HCT116 (cell line): ENCODE results near the gene RNU6-9. TPM values are rescaled to one million over a fixed set of nuclear protein-coding genes. Genes with fewer than 3 reads are reported as not detected.

Source experiments
- ATAC-seq: fragments of 200-7000 bp; cut with Tn5 transposase; 2 replicates; pipeline ENCODE4 v1.9.1; 2020; ENCODE audit warnings: mild to moderate bottlenecking, moderate library complexity
- BruUV-seq: library from RNA; stranded (reverse); fragments of 400-500 nt; replicated peaks from 2 replicates; lab custom pipeline; 2021; lab: Mats Ljungman, UMichigan
- CTCF ChIA-PET: fragments of 300-600 bp; sonication (Branson Sonifier 250); formaldehyde crosslinking; loops from one replicate; lab custom pipeline; 2021; ENCODE audit warnings: antibody characterized with exemption; lab: Charles Lee
- POLR2A ChIA-PET: fragments of 300-600, 350-600 bp; sonication (Branson Sonifier 250); formaldehyde crosslinking; loops from one replicate; lab custom pipeline; 2021; ENCODE audit warnings: antibody characterized with exemption; lab: Charles Lee
- RAD21 ChIA-PET, 2 experiments: fragments of 300-600 bp; sonication (Branson Sonifier 250); formaldehyde crosslinking; loops; one replicate each; lab custom pipeline; 2023; ENCODE audit warnings: low total read pairs in 2 of 2; ENCODE audit not compliant: uncharacterized antibody in 2 of 2, unreplicated experiment in 2 of 2, low non-redundant PET in 1 of 2; lab: Charles Lee
- DNase-seq: peaks from one replicate; pipeline ENCODE4 v3.0.0-alpha.2; 2010; ENCODE audit warnings: low read depth, low spot score
- H2AFZ ChIP-seq: fragments of 200-600 bp; shearing (Covaris generic), sonication (generic); 2 replicates; pipeline ENCODE4 v1.6.1; 2017; ENCODE audit warnings: low read depth, mixed run types, mixed read lengths, antibody characterized with exemption, low read length; ENCODE audit not compliant: poor library complexity, severe bottlenecking
- H3K27ac ChIP-seq: 2 replicates; pipeline ENCODE4 v1.5.1; 2012; ENCODE audit warnings: low read depth, low read length
- H3K27me3 ChIP-seq: fragments of 200-600 bp; sonication (generic); 2 replicates; pipeline ENCODE4 v1.6.1; 2016; ENCODE audit warnings: mixed run types, low read length, mixed read lengths; ENCODE audit not compliant: insufficient read depth
- H3K36me3 ChIP-seq, 2 experiments: fragments of 200-500 bp in 1 of 2; fragments of 200-600 bp in 1 of 2; sonication (Bioruptor generic) in 1 of 2; sonication (generic) in 1 of 2; 2 replicates each; pipeline versions ENCODE4 v1.5.1 to v1.6.1; 2014 to 2016; ENCODE audit warnings: low read length in 2 of 2, inconsistent platforms in 1 of 2, mixed read lengths in 1 of 2, mixed run types in 1 of 2; ENCODE audit not compliant: insufficient read depth in 2 of 2, control insufficient read depth in 1 of 2
- H3K4me1 ChIP-seq, 2 experiments: fragments of 200-600 bp in 1 of 2; sonication (generic) in 1 of 2; 2 replicates each; pipeline versions ENCODE4 v1.5.1 to v1.6.1; 2012 to 2017; ENCODE audit warnings: low read length in 2 of 2, inconsistent platforms in 1 of 2, mild to moderate bottlenecking in 1 of 2, mixed read lengths in 1 of 2, mixed run types in 1 of 2, moderate library complexity in 1 of 2; ENCODE audit not compliant: insufficient read depth in 2 of 2, control insufficient read depth in 1 of 2
- H3K4me2 ChIP-seq: fragments of 200-600 bp; sonication (generic); 2 replicates; pipeline ENCODE4 v1.6.1; 2017; ENCODE audit warnings: mixed run types, low read length, mixed read lengths
- H3K4me3 ChIP-seq, 2 experiments: fragments of 200-600 bp in 1 of 2; sonication (generic) in 1 of 2; replicated peaks in 1 of 2; 2 replicates each; pipeline ENCODE4 v1.5.1; 2011 to 2016; ENCODE audit warnings: low read length in 2 of 2, control low read depth in 1 of 2, low read depth in 1 of 2, mild to moderate bottlenecking in 1 of 2, mixed read lengths in 1 of 2, mixed run types in 1 of 2
- H3K79me2 ChIP-seq: fragments of 200-600 bp; sonication (generic); 2 replicates; pipeline ENCODE4 v1.6.1; 2017; ENCODE audit warnings: mild to moderate bottlenecking, mixed run types, low read length, moderate library complexity, mixed read lengths; ENCODE audit not compliant: insufficient read depth
- H3K9ac ChIP-seq: fragments of 200-600 bp; sonication (generic); 2 replicates; pipeline ENCODE4 v1.6.1; 2016; ENCODE audit warnings: low read length, mixed read lengths
- H3K9me2 ChIP-seq: fragments of 200-600 bp; sonication (generic), shearing (Covaris generic); 2 replicates; pipeline ENCODE4 v1.6.1; 2017; ENCODE audit warnings: mixed run types, mild to moderate bottlenecking, moderate library complexity; ENCODE audit not compliant: insufficient read depth
- H3K9me3 ChIP-seq, 2 experiments: fragments of 200-500 bp in 1 of 2; fragments of 200-600 bp in 1 of 2; sonication (Bioruptor generic) in 1 of 2; sonication (generic) in 1 of 2; 2 replicates each; pipeline ENCODE4 v1.6.1; 2014 to 2017; ENCODE audit warnings: low read length in 2 of 2, mixed read lengths in 2 of 2, inconsistent platforms in 1 of 2, low read depth in 1 of 2, mild to moderate bottlenecking in 1 of 2, mixed run types in 1 of 2, moderate library complexity in 1 of 2; ENCODE audit not compliant: control insufficient read depth in 1 of 2, insufficient read depth in 1 of 2
- H4K20me1 ChIP-seq: fragments of 200-600 bp; sonication (generic), shearing (Covaris generic); 2 replicates; pipeline ENCODE4 v1.6.1; 2017; ENCODE audit warnings: mixed run types, mild to moderate bottlenecking, moderate library complexity; ENCODE audit not compliant: insufficient read depth
- CTCF ChIP-seq, 3 experiments: fragments of 200-600 bp in 1 of 3; sonication (generic) in 1 of 3; IDR thresholded peaks in 2 of 3; conservative IDR thresholded peaks in 1 of 3; 2 replicates each; pipeline ENCODE4 v1.5.1; 2012 to 2017; ENCODE audit warnings: low read depth in 2 of 3, low read length in 2 of 3, antibody characterized with exemption in 1 of 3, borderline replicate concordance in 1 of 3, control low read depth in 1 of 3, mild to moderate bottlenecking in 1 of 3, mixed read lengths in 1 of 3, mixed run types in 1 of 3, moderate library complexity in 1 of 3; ENCODE audit not compliant: insufficient read depth in 1 of 3
- ELF1 ChIP-seq: IDR thresholded peaks from 2 replicates; pipeline ENCODE4 v1.6.1; 2012; ENCODE audit warnings: low read depth, borderline replicate concordance
- EZH2 ChIP-seq: fragments of 200-600 bp; sonication (generic); IDR thresholded peaks from 2 replicates; pipeline ENCODE4 v1.6.1; 2017; ENCODE audit warnings: antibody characterized with exemption, mixed run types
- EZH2phosphoT487 ChIP-seq: fragments of 200-600 bp; IDR thresholded peaks from 2 replicates; pipeline ENCODE4 v1.6.1; 2018; ENCODE audit warnings: antibody characterized with exemption, borderline replicate concordance
- FOSL1 ChIP-seq: IDR thresholded peaks from 2 replicates; pipeline ENCODE4 v1.6.1; 2012; ENCODE audit warnings: low read depth
- JUND ChIP-seq: IDR thresholded peaks from 2 replicates; pipeline ENCODE4 v1.6.1; 2012
- MAX ChIP-seq: IDR thresholded peaks from 2 replicates; pipeline ENCODE4 v1.6.1; 2012
- POLR2AphosphoS5 ChIP-seq: IDR thresholded peaks from 2 replicates; pipeline ENCODE4 v1.6.1; 2011; ENCODE audit warnings: mild to moderate bottlenecking, low read depth, low read length, moderate library complexity
- RAD21 ChIP-seq: IDR thresholded peaks from 2 replicates; pipeline ENCODE4 v1.6.1; 2012; ENCODE audit warnings: low read depth, mild to moderate bottlenecking
- REST ChIP-seq: IDR thresholded peaks from 2 replicates; pipeline ENCODE4 v1.6.1; 2012; ENCODE audit warnings: low read depth
- SRF ChIP-seq: IDR thresholded peaks from 2 replicates; pipeline ENCODE4 v1.6.1; 2012; ENCODE audit warnings: low read depth
- TCF7L2 ChIP-seq: IDR thresholded peaks from 2 replicates; pipeline ENCODE4 v1.7.0; 2011; ENCODE audit warnings: borderline replicate concordance, inconsistent platforms; ENCODE audit not compliant: insufficient read depth, insufficient read length; ENCODE audit errors: extremely low read depth
- YY1 ChIP-seq: IDR thresholded peaks from 2 replicates; pipeline ENCODE4 v1.6.1; 2011; ENCODE audit warnings: low read length, low read depth, moderate library complexity, mild to moderate bottlenecking; ENCODE audit not compliant: insufficient replicate concordance; ENCODE audit errors: extremely low read depth
- intact Hi-C: fragments of 100-400 bp; cut with micrococcal nuclease; formaldehyde crosslinking; loops from 2 replicates; pipeline ENCODE4 v1.10.0; 2022
- total RNA-seq: library from RNA; stranded (reverse); gene quantifications from one replicate; pipeline ENCODE4 v1.2.1, GENCODE V29; 2021; ENCODE audit not compliant: unreplicated experiment

Gene RNU6-9
- total RNA-seq, 1 experiment from 2014 or later: not detected

DNA sequence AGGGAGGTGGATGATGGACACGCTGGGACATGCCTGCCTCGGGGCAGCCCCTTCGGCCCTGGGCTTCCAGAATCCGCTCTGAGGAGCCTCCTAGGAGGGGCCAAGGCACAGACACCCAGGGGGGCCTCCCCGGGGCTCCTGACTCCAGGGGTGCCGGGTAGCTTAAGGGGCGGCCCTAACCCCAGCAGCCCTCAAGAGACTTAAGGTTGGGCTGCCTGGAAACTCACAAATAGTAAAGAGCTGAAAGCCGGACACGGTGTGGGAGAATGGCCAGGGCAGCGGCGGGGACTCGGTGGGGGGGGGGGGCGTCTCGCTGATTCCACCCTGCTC, 40.2 kb downstream of the RNU6-9 start:
- H3K4me1 ChIP-seq: peaks cover 17 to 19% of the 10 kb centered on the region in 2 experiments
- ATAC-seq (peak; percentile 18; the same call in 1 of the 2 replicates), DNase-seq (no peak)
- peak overlapping the region; percentile 42; the same call in 1 of the 2 replicates for H3K27ac ChIP-seq
- no peaks in the 10 kb centered on the region for H3K9me2 ChIP-seq
- peaks cover 0 to 4% of the 10 kb centered on the region in 2 experiments; a peak in 1 of 4 replicates for H3K36me3 ChIP-seq
- no peaks in the 10 kb centered on the region for H3K9me3 ChIP-seq
- H3K4me2 ChIP-seq: no peak overlapping the region
- intact Hi-C loops: no loop called here
- no peaks in the 10 kb centered on the region for H4K20me1 ChIP-seq
- H3K27me3 ChIP-seq: no peaks in the 10 kb centered on the region
- H3K9ac ChIP-seq: no peak overlapping the region
- H3K79me2 ChIP-seq: peaks cover 1% of the 10 kb centered on the region; the same call in 1 of the 2 replicates
- BruUV-seq: no TSS peak
- ChIA-PET CTCF (no interaction called here), RAD21 (no interaction called here), POLR2A (no interaction called here)
- H3K4me3 ChIP-seq: no peak overlapping the region
- H2AFZ ChIP-seq: no peak overlapping the region
- TF ChIP-seq TCF7L2: no peak
- TF ChIP-seq EZH2phosphoT487: no peak
- no peak for TF ChIP-seq CTCF (IDR thresholded peaks at IDR 0.05 in 2 of 3, conservative IDR thresholded peaks at IDR 0.05 in 1 of 3; ENCODE audit: borderline replicate concordance in 1 of 3, insufficient read depth in 1 of 3, low read depth in 2 of 3, low read length in 2 of 3)
- TF ChIP-seq EZH2: no peak
- TF ChIP-seq FOSL1: no peak
- TF ChIP-seq MAX: no peak
- no peak for TF ChIP-seq ELF1
- TF ChIP-seq JUND: no peak
- TF ChIP-seq SRF: no peak
- no peak for TF ChIP-seq REST
- TF ChIP-seq YY1: no peak
- no peak for TF ChIP-seq POLR2AphosphoS5
- no peak for TF ChIP-seq RAD21
